Right renal cortex interstitium (tissue), 3 donors: ENCODE data around the gene C2CD2. TPM values are rescaled to one million over a fixed set of nuclear protein-coding genes. Genes with fewer than 3 reads are reported as not detected.

Experiments
- DNase-seq, 3 donors: peaks; one replicate each; pipeline ENCODE4 v3.0.0-alpha.2; 2013; ENCODE audit warnings: low read depth in 3 of 3, low spot score in 2 of 3
- polyA plus RNA-seq, 3 donors: library from polyadenylated mRNA; unstranded; fragments of 120-200 nt; gene quantifications; one replicate each; pipeline ENCODE4 v1.2.1, GENCODE V29; 2013; ENCODE audit not compliant: insufficient read length in 3 of 3

The C2CD2 gene
- polyA plus RNA-seq, 3 donors: 13.4 to 13.9 (median 13.9) TPM

DNA sequence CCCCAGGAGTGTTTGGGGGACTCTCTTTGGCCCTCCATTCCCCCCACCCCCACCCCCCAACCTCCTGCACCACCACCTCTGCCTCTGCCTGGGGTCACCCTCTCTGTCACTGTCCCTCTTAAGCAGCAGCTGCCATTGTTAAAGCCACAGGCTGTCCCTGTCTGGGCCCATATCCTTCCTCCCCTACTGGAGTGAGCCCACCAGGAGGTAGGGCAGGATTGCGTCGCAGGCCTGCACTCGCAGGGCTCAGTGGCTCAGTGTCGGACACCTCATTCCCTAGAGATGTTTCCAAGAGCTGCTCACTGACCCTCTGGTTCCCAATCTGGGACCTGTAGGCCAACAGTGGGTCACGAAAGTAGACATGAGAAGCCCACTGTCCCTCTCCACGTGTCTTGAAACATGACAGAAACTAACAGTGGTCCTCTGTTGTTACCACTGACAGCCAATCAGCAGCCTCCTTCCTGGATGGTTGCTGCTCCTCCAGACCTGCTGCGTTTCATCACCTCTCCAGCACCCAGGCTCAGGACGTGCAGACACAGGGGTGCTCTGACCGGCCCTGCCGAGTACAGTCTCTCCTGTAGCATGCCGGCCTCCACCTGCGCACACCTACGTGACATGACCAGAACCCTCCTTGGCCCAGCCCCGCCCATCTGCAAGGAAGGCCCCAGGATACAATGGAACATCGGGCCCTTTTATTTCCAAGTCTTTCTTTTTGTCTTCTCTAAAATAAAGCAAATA is 82.4 kb downstream of the C2CD2 start:
- no peak for DNase-seq

- DNase-seq: no peak
These were observed 84.0 kb downstream of the C2CD2 start for GRCh38 chr21:41869771-41870170.

DNA sequence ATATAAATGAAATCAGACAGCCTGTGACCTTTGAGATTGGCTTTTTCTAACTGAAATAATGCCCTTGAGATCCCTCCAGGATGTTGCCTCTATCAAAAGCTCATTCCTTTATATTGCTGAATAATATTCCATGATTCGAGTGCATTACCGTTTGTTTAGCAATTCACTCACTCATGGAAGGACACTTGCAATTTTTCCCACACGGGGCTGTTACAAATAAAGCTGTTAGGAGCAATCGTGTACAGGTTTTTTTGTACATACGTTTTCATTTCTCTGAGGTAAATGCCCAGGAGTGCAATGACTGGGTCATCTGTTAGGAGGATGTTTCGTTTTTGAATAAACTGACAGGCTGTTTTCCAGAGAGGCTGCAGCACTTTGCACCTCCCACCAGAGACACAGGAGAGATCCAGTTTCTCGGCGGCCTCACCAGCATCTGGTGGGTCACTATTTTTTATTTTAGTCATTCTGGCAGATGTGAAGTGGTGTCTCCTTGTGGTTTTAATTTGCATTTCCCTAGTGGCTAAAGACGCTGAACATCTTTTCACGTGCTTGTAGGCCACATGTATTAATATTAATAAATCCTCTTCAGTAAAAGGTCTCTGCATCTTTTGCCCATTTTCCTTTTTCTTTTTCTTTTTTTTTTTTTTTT is 85.6 kb downstream of the C2CD2 start:
- DNase-seq: no peak

DNA sequence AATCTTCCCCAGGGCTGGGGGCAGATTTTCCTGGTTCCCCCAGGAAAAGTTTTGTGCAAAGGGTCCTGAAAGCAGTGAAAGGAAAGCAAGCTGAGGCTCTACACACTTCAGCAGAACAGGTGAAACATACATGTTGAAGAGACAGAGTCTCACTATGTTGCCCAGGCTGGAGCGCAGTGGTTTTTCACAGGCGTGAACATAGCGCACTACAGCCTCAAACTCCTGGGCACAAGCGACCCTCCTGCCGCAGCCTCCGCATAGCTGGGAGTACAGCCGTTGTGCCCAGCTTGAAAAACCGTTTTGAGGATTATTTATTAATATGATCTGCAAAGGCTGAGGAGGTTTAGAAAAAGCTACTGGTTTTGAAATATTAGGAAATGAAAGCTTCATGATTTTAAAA is 86.5 kb downstream of the C2CD2 start:
- DNase-seq: no peak

DNA sequence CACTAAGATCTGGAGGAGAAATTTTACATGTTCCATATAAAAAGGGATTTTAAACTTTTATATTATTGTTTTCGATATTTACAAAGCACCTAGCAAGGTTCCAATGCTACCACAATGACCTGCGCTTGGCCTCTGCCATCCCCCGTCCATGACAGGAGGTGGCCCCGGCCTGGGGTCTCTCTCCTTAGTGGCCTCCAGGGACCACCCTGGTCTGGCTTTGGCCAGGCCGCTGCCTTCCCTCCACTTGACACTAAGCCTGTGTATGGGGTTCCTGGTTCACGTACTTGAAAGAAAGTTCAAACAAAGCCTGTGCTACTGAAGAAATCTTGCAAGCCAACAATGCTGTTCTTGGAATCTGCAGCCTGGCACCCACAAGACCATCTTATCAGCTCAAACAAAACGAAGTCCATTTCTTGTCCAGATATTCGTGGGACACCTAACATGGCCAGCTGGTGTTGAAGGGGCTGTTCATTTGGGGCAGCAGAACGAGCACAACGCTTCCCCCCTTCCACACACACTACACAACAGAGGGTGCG is 87.5 kb downstream of the C2CD2 start:
- no peak for DNase-seq

- no peak for DNase-seq
These were observed 88.6 kb downstream of the C2CD2 start for GRCh38 chr21:41865002-41865777.

DNA sequence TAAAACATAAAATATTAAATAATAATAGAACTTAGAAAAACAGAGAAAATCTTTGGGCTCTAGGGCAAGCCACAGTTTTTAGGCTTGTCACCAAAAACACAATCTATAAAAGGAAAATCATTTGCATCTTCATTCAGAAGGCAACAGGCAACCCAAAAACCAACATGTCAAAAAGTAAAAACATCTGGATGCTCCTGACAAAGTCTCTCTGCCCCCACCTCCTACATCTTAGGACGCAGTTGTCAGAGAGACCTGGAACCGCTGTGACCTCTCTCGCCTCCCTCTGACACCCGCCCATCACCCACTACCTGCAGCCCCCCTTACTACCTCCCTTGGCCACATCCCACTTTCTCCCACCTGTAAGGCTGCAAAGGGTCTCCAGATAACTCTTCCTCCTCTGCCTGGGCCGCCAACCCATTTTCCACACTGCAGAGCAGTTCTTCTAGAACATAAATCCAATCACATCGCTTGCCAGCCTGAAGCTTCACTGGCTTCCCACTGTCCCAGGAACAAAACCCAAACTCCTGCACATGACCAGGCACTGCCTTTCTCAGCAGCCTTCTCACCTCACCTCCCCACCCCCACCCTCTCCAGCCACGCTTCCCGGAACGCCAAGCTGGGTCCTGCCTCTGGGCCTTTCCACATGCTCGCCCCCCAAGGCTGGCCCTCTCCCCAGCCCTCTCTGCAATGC is 89.4 kb downstream of the C2CD2 start:
- no peak for DNase-seq

- DNase-seq: no peak
These were observed 90.4 kb downstream of the C2CD2 start for GRCh38 chr21:41863439-41863740.

GRCh38 chr21:41861987-41862386 is 91.8 kb downstream of the C2CD2 start:
- DNase-seq: no peak

DNA sequence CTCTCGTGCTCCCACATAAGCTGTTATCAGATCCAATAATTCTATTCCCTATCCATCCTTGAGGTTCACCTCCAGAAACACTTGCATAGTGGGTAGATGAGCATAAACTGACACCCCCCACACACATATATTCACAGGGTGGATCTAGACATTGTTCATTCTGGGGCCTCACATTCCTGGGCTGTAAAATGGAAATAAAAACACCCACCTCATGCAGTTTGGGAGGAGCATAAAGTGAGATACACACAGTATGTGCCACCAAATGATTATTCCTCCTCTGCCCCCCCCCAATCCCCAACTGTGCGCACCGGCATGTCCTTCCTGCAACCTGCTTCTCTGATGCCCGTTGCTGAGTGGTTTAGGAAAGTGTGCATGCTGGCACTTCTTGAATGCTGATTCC is 92.6 kb downstream of the C2CD2 start:
- no peak for DNase-seq

DNA sequence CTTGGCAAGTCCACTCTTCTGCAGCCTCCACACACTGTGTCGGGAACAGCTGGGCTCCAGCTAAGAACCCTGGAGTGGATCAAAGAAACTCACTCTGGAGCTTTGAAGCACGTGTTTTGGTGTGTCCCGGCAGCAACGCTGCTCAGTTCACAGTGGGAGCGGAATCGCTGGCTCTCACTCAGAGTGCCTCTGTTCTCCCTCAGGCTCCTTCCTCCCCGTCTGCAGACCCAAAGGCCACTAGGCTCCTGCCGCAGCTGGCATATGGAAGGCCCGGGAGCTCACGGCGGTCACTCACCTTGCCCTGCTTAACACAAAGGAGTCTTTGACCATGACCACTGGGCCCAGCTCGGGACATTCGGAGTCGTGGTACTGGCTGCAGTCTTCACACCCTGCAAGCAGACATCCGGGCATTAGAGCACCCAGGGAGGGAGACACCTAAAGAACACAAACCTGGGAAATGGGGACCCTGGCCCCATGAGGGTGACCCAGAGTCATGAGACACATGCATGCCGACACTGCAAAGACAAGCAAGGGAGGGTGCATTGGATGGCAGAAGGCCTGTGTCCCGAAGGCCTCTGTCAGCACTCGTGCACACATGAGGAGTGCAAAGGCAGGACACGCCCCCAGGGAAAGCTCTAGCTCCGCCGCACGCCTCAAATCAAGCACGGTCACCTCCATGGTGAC is 94.4 kb downstream of the C2CD2 start:
- DNase-seq: no peak

DNA sequence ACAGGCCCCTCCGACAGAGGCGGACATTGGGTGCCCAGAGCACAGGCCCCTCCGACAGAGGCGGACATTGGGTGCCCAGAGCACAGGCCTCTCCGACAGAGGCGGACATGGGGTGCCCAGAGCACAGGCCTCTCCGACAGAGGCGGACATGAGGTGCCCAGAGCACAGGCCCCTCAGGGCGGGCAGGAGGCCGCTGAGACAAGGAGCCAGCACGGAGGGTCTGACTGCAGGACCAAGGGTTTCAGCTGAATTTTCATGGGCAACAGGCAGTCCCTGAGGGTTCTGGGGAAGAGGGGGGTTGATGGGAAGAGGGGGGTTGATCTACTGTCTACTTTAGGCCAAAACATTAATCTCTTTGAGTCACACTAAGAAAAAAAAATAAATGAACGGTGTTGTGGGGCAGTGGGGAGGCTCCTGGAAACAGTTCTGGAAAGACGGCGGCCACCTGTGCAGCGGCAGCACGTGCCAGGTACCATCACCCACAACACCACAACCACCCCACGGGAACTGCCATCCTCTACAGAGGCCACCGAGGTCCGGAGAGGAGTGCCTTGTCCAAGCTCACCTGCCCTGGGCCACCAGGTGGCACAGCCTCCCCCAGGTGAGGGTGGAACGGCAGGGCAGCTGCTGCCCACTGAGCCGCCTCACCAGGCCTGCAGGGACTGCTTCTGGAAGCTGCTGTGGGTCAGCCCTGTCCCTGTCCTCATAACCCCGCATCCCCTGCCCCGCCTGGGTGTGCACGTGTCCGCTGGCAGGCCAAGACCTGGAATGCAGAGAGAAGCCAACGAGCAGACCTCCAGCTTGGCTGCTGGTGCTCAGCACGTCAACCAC is 95.1 kb downstream of the C2CD2 start:
- DNase-seq: no peak

DNA sequence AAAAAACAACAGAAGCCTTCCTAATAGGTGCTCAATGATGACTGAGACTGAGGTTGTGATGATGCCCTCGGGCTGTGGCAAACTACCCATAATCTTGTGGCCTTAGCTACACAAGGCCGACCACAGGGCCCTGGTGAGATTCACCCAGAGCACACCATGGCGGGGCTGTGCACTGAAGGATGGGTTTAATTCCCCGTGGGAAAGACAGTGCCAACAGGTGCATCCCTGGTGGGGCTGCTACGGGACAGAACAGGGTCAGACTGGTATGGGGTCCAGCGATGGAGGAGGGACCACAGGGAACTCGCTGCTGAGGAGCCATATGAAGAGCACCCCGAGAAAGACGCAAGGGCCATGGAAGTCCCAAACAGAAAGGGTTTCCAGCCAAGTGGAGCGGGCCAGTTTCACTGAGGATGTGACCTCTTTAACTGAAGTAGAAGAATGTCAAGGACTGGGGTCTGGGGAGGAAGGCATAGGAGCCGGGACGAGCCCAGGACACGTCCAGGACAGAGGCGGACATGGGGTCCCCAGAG is 96.0 kb downstream of the C2CD2 start:
- no peak for DNase-seq

- no peak for DNase-seq
These were observed 97.2 kb downstream of the C2CD2 start for GRCh38 chr21:41856572-41856971.

GRCh38 chr21:41854426-41854995 is 99.3 kb downstream of the C2CD2 start:
- no peak for DNase-seq

DNA sequence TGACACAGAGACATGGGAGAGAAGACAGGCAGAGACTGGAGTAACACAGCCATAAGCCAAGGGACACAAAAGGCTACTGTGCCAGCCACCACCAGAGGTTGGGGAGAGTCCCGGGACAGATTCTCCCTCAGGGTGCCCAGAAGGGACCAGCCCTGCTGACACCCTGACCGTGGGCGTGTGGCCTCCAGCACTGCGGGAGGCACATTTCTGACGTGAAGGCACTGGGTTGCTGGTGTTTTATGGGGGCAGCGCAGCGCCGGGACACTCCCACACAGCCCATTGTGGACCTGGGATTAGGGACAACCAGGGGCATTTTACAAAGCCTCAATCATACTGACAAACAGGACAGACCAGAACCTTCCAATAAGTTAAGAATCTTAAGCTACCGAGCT is 100.9 kb downstream of the C2CD2 start:
- no peak for DNase-seq

- no peak for DNase-seq
These were observed 101.5 kb downstream of the C2CD2 start for GRCh38 chr21:41852151-41852928.

- DNase-seq: no peak
These were observed 102.6 kb downstream of the C2CD2 start for GRCh38 chr21:41851090-41851790.
